HepG2 (cell line): Measurements from ENCODE around the gene RNF17. TPM values are rescaled to one million over a fixed set of nuclear protein-coding genes. Genes with fewer than 3 reads are reported as not detected.

Experiments
- DR1 ChIP-seq: sonication (generic); formaldehyde crosslinking; IDR thresholded peaks from 2 replicates; pipeline ENCODE4 v1.8.0; 2021; ENCODE audit warnings: mild to moderate bottlenecking, missing genetic modification reagents, inconsistent platforms
- FOXJ3 ChIP-seq: sonication (generic); formaldehyde crosslinking; IDR thresholded peaks from 2 replicates; pipeline ENCODE4 v1.4.0; 2020; ENCODE audit warnings: missing genetic modification reagents, mild to moderate bottlenecking, borderline replicate concordance
- HDAC2 ChIP-seq: sonication (generic); formaldehyde crosslinking; IDR thresholded peaks from 2 replicates; pipeline ENCODE4 v1.4.0; 2020; ENCODE audit warnings: missing genetic modification reagents
- HMGXB4 ChIP-seq, 2 experiments: sonication (generic) in 1 of 2; formaldehyde crosslinking in 1 of 2; IDR thresholded peaks; 2 replicates each; pipeline versions ENCODE4 v1.4.0 to v1.6.1; 2018 to 2020; ENCODE audit warnings: missing genetic modification reagents in 2 of 2, borderline replicate concordance in 1 of 2, low read depth in 1 of 2, mild to moderate bottlenecking in 1 of 2, missing biosample characterization in 1 of 2
- PAXIP1 ChIP-seq: sonication (generic); formaldehyde crosslinking; conservative IDR thresholded peaks from 2 replicates; pipeline ENCODE4 v1.4.0; 2020; ENCODE audit warnings: mild to moderate bottlenecking, missing genetic modification reagents, moderate library complexity
- POLR2AphosphoS5 ChIP-seq: IDR thresholded peaks from 2 replicates; pipeline ENCODE4 v1.6.1; 2012; ENCODE audit warnings: low read depth, low read length
- SNAPC4 ChIP-seq: sonication (generic); formaldehyde crosslinking; IDR thresholded peaks from 2 replicates; pipeline ENCODE4 v1.4.0; 2020; ENCODE audit warnings: mild to moderate bottlenecking, missing genetic modification reagents
- TARDBP ChIP-seq: sonication (generic); formaldehyde crosslinking; IDR thresholded peaks from 2 replicates; pipeline ENCODE4 v1.8.0; 2022; ENCODE audit warnings: mild to moderate bottlenecking, missing genetic modification reagents
- THRA ChIP-seq: sonication (generic); formaldehyde crosslinking; IDR thresholded peaks from 2 replicates; pipeline ENCODE4 v1.4.0; 2020; ENCODE audit warnings: missing genetic modification reagents, borderline replicate concordance
- ZNF276 ChIP-seq: sonication (generic); formaldehyde crosslinking; IDR thresholded peaks from 2 replicates; pipeline ENCODE4 v1.4.0; 2020; ENCODE audit warnings: mild to moderate bottlenecking, low read depth, missing genetic modification reagents
- polyA plus RNA-seq, 8 experiments: library from polyadenylated mRNA; depleted of rRNA in 3 of 8; stranded (reverse) in 7 of 8; unstranded in 1 of 8; fragments of >200 nt; fragmentation: Illumina TruSeq in 4 of 8; extraction: Trizol in 4 of 8; gene quantifications; 2 replicates each; pipeline versions ENCODE4 v1.2.1 to v1.2.3, GENCODE V29; 2011 to 2016; ENCODE audit warnings: low read depth in 4 of 8, missing spikeins in 1 of 8, mixed read lengths in 1 of 8; ENCODE audit not compliant: insufficient read depth in 1 of 8
- total RNA-seq, 5 experiments: library from RNA; depleted of rRNA; stranded (reverse); fragments of >200 nt; fragmentation: Illumina TruSeq; extraction: Trizol; gene quantifications; 2 replicates each; pipeline ENCODE4 v1.2.3, GENCODE V29; 2016; ENCODE audit warnings: low read depth in 1 of 5

Gene RNF17
- total and polyA plus RNA-seq, 2 of the 13 experiments (the other 11 are each of a cell fraction or from before 2014, with no cell fraction given): not detected

GRCh38 chr13:24922745-24923591 lies 159.0 kb downstream of the RNF17 start (continued):
- TF ChIP-seq PAXIP1 (CRISPR knock-in tag): peak; percentile 40
- TF ChIP-seq HMGXB4 (CRISPR knock-in tag; IDR thresholded peaks at IDR 0.05; ENCODE audit: borderline replicate concordance in 1 of 2, low read depth in 1 of 2): peak; percentile 65 to 67; a peak in 3 of 4 replicates
- no peak for TF ChIP-seq ZNF276
- TF ChIP-seq TARDBP (CRISPR knock-in tag): peak; percentile 74
- peak; percentile 58; the same call in 1 of the 2 replicates for TF ChIP-seq HDAC2 (CRISPR knock-in tag)
- TF ChIP-seq POLR2AphosphoS5: peak; percentile 85
- peak; percentile 4; the same call in 1 of the 2 replicates for TF ChIP-seq THRA (CRISPR knock-in tag)
- TF ChIP-seq SNAPC4 (CRISPR knock-in tag): no peak
- peak; percentile 51; the same call in 1 of the 2 replicates for TF ChIP-seq DR1 (CRISPR knock-in tag)
- TF ChIP-seq FOXJ3 (CRISPR knock-in tag): 0 out of 2 replicates have a peak, but pooled peaks have one; percentile 34
